Prostate gland (tissue), 2 donors: Measurements from ENCODE around the gene ZC3H13. TPM values are rescaled to one million over a fixed set of nuclear protein-coding genes. Genes with fewer than 3 reads are reported as not detected.

Source experiments
- DNase-seq: peaks from one replicate; pipeline ENCODE4 v3.0.0-alpha.2; 2019; ENCODE audit warnings: low spot score
- H3K27ac ChIP-seq, 2 donors: fragments of 200-600 bp; sonication (generic); 2 replicates each; pipeline ENCODE4 v1.5.1; 2017 to 2019
- H3K27me3 ChIP-seq: fragments of 200-600 bp; sonication (generic); replicated peaks from 2 replicates; pipeline ENCODE4 v1.5.1; 2019; ENCODE audit not compliant: insufficient read depth
- H3K36me3 ChIP-seq, 2 donors: fragments of 200-600 bp; sonication (generic); 1 replicate in 1 of 2; 2 replicates in 1 of 2; pipeline versions ENCODE4 v1.5.1 to v1.8.1; 2017 to 2019
- H3K4me1 ChIP-seq: fragments of 200-600 bp; sonication (generic); replicated peaks from 2 replicates; pipeline ENCODE4 v1.5.1; 2019
- H3K4me3 ChIP-seq, 2 donors: fragments of 200-600 bp; sonication (generic); 2 replicates each; pipeline ENCODE4 v1.5.1; 2017 to 2019
- H3K9me3 ChIP-seq: fragments of 200-600 bp; sonication (generic); 2 replicates; pipeline ENCODE4 v1.5.1; 2017
- CTCF ChIP-seq, 4 experiments: fragments of 200-600 bp in 2 of 4; fragments of 450-650 bp in 2 of 4; sonication (generic) in 2 of 4; IDR thresholded peaks; 1 replicate in 3 of 4; 2 replicates in 1 of 4; pipeline ENCODE4 v1.5.1; 2016 to 2019; ENCODE audit warnings: antibody characterized with exemption in 4 of 4, mild to moderate bottlenecking in 2 of 4, moderate library complexity in 2 of 4
- POLR2A ChIP-seq: fragments of 450-650 bp; IDR thresholded peaks from one replicate; pipeline ENCODE4 v1.6.1; 2016; ENCODE audit warnings: antibody characterized with exemption, mild to moderate bottlenecking
- POLR2AphosphoS5 ChIP-seq: sonication (generic); formaldehyde crosslinking; IDR thresholded peaks from one replicate; pipeline ENCODE4 v1.6.1; 2017; ENCODE audit warnings: antibody characterized with exemption
- WGBS: methylation state at CpG from one replicate; pipeline ENCODE4 v1.1.5; 2018; 5-methylcytosine and 5-hydroxymethylcytosine counted together
- intact Hi-C: fragments of 100-400 bp; cut with DNase I; formaldehyde crosslinking; loops from one replicate; pipeline ENCODE4 v1.14.2; 2022
- total RNA-seq, 2 donors: library from RNA; depleted of rRNA; stranded (reverse); fragments of >200 nt; gene quantifications; one replicate each; pipeline ENCODE4 v1.1.0, GENCODE V29; 2016

The ZC3H13 gene
- total RNA-seq, 2 donors from 2014 or later: 24.4 to 26.9 TPM

GRCh38 chr13:45954836-45955800 lies 97.4 kb downstream of the ZC3H13 start:
- intact Hi-C loops: no loop called here
- no peaks in the 10 kb centered on the region for H3K4me1 ChIP-seq
- no peaks in the 10 kb centered on the region for H3K27me3 ChIP-seq
- H3K27ac ChIP-seq: no peak overlapping the region
- no peaks in the 10 kb centered on the region for H3K9me3 ChIP-seq
- H3K4me3 ChIP-seq: no peak overlapping the region
- TF ChIP-seq POLR2AphosphoS5: no peak
- no peak for TF ChIP-seq POLR2A
- TF ChIP-seq CTCF (IDR thresholded peaks at IDR 0.05): no peak
- H3K36me3 ChIP-seq: no peaks in the 10 kb centered on the region
- no peak for DNase-seq
- WGBS: 59% methylated on average over 3 of the region's 3 CpGs

DNA sequence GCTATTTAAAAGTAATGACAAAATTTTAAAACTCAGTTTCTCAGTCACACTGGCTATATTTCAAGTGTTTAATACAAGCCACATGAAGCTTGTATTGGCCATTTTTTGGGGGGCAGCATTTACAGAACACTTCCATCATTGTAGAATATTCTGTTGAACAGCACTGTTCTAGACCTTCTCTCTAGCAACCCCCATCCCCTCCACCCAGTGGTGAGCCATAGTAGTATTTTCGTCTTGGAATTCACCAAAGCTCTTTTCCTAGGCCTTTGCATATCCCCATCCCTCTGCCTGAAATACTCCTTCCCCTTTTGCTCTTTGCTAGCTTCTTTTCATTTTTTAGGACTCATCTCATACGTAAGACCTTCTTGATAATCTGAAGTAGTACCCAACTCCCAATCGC lies 99.5 kb downstream of the ZC3H13 start:
- Histone ChIP-seq H3K9me3 (no peaks in the 10 kb centered on the region), H3K36me3 (no peaks in the 10 kb centered on the region), H3K27ac (no peak overlapping the region), H3K27me3 (no peaks in the 10 kb centered on the region), H3K4me1 (no peaks in the 10 kb centered on the region), H3K4me3 (no peak overlapping the region)
- DNase-seq: no peak
- WGBS: 93% methylated on average over 3 of the region's 3 CpGs
- TF ChIP-seq POLR2AphosphoS5 (no peak), POLR2A (no peak), CTCF (IDR thresholded peaks at IDR 0.05) (no peak)
- intact Hi-C loops: no loop called here

- Histone ChIP-seq H3K9me3 (no peaks in the 10 kb centered on the region), H3K27me3 (no peaks in the 10 kb centered on the region), H3K27ac (no peak overlapping the region), H3K4me1 (no peaks in the 10 kb centered on the region), H3K4me3 (no peak overlapping the region), H3K36me3 (no peaks in the 10 kb centered on the region)
- 93% methylated on average over 3 of the region's 3 CpGs for WGBS
- intact Hi-C loops: no loop called here
- no peak for DNase-seq
- no peak for TF ChIP-seq POLR2A
- TF ChIP-seq CTCF (IDR thresholded peaks at IDR 0.05): no peak
- TF ChIP-seq POLR2AphosphoS5: no peak
Measured at GRCh38 chr13:45951724-45952123, 100.8 kb downstream of the ZC3H13 start.

- Histone ChIP-seq H3K27ac (no peak overlapping the region), H3K4me3 (no peak overlapping the region), H3K36me3 (no peaks in the 10 kb centered on the region), H3K4me1 (no peaks in the 10 kb centered on the region), H3K9me3 (no peaks in the 10 kb centered on the region), H3K27me3 (no peaks in the 10 kb centered on the region)
- intact Hi-C loops: no loop called here
- no peak for DNase-seq
- TF ChIP-seq POLR2A: no peak
- no peak for TF ChIP-seq POLR2AphosphoS5
- TF ChIP-seq CTCF (IDR thresholded peaks at IDR 0.05): no peak
Measured at GRCh38 chr13:45951166-45951565, 101.4 kb downstream of the ZC3H13 start.
